ENCODE measurements around the gene ELF5. TPM values are rescaled to one million over a fixed set of nuclear protein-coding genes. Genes with fewer than 3 reads are reported as not detected.

ELF5 gene
- polyA plus RNA-seq, 1 experiment: not detected

DNA sequence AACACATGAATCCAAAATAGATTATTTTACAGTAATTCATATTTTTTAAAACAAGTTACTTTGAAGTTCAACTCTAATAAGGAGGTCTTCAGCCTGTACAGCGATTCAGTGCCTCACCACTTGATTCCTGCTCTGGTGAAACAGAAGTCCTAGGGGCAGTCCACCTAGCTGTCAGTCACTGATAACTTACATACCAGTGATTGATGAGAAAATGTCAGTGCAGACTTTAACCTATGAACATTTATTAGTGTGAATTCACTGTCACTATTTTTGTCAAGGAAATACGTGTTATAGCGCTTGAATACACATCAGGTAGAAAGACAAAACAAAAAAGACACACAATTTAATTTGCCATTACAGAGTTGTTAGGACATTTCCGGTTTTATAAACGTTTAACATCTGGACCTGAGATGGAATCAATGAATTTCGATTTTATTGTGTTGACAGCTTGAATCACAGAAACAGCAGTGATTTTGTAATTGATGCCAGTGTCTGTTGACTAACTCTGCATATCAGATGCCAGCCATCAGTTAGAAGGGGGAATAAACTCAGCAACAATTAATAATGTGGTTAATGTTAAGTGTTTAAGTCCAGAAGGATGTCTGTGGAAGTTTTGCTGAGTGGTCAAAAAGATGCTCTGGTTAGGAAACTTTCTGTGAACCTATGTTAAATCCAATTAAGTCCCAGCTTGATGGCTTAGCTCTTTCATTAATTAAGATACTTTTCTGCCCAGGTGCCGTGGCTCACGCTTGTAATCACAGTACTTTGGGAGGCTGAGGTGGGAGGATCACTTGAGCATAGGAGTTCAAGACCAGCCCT lies 34.5 kb downstream of the ELF5 start:
- ChIA-PET CTCF (interaction anchor here (0.7 to 1.3 kb wide), 4 partner anchors 11 to 33 kb away, joined by 3 to 5 read pairs (median 3); no protein-coding TSS in a partner anchor), POLR2A (no interaction called here)
- no peak for DNase-seq (ENCODE audit: low read depth)
- no peaks in the 10 kb centered on the region for H3K36me3 ChIP-seq (ENCODE audit: control insufficient read depth, insufficient read depth, low read length)
- H3K27me3 ChIP-seq (ENCODE audit: control insufficient read depth, insufficient read depth, low read length): 0 out of 2 replicates have a peak, but pooled peaks cover 2% of the 10 kb centered on the region
- no peak overlapping the region for H3K4me3 ChIP-seq (ENCODE audit: low read depth, low read length)
- TF ChIP-seq, protein P1, sequence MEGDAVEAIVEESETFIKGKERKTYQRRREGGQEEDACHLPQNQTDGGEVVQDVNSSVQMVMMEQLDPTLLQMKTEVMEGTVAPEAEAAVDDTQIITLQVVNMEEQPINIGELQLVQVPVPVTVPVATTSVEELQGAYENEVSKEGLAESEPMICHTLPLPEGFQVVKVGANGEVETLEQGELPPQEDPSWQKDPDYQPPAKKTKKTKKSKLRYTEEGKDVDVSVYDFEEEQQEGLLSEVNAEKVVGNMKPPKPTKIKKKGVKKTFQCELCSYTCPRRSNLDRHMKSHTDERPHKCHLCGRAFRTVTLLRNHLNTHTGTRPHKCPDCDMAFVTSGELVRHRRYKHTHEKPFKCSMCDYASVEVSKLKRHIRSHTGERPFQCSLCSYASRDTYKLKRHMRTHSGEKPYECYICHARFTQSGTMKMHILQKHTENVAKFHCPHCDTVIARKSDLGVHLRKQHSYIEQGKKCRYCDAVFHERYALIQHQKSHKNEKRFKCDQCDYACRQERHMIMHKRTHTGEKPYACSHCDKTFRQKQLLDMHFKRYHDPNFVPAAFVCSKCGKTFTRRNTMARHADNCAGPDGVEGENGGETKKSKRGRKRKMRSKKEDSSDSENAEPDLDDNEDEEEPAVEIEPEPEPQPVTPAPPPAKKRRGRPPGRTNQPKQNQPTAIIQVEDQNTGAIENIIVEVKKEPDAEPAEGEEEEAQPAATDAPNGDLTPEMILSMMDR (IDR thresholded peaks at IDR 0.05; ENCODE audit: insufficient read depth, low read depth, low read length): no peak

DNA sequence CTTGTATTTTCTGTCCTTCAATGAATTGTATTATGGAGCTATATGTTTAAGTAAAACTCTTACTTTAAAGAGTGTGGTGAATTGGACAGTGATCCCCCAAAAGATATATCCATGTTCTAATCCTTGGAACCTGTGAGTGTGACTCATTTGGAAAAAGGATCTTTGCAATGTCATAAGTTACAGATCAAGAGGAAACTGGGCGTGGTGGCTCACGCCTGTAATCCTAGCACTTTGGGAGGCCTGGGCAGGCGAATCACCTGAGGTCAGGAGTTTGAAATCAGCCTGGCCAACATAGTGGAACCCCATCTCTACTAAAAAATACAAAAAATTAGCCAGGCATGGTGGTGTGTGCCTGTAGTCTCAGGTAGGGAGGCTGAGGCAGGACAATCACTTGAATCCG lies 36.7 kb downstream of the ELF5 start:
- CTCF ChIA-PET: interaction anchor here (1.6 kb wide), 1 partner anchor 15 kb away, joined by 4 read pairs; no protein-coding TSS in a partner anchor
- Histone ChIP-seq H3K4me3 (ENCODE audit: low read depth, low read length) (no peak overlapping the region), H3K27me3 (ENCODE audit: control insufficient read depth, insufficient read depth, low read length) (0 out of 2 replicates have a peak, but pooled peaks cover 2% of the 10 kb centered on the region), H3K36me3 (ENCODE audit: control insufficient read depth, insufficient read depth, low read length) (peaks cover 1% of the 10 kb centered on the region; the same call in 1 of the 2 replicates)
- TF ChIP-seq, protein P1 (IDR thresholded peaks at IDR 0.05; ENCODE audit: insufficient read depth, low read depth, low read length): no peak
- no peak for DNase-seq (ENCODE audit: low read depth)
- POLR2A ChIA-PET: no interaction called here

DNA sequence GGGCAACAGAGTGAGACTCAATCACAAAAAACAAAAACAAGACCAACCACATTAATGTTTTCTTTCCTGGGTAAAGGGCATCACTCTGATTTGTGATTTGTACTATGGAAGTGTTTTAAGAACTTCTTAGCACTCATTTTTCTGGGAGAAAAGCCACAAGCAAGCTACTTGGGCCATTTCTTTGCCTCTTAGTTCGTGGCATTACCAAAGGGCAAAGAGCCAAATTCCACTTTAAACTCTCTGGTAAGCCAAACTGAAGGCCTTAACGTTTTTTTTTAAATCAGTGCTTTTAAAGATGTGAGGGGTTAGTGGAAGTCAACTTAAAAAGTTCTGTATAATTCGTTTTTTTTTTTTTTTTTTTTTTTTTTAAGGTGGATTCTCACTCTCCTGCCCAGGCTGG lies 37.9 kb downstream of the ELF5 start:
- TF ChIP-seq, protein P1 (IDR thresholded peaks at IDR 0.05; ENCODE audit: insufficient read depth, low read depth, low read length): no peak
- CTCF ChIA-PET: interaction anchor here (1.0 kb wide), 1 partner anchor 17 kb away, joined by 4 read pairs; no protein-coding TSS in a partner anchor
- Histone ChIP-seq H3K4me3 (ENCODE audit: low read depth, low read length) (no peak overlapping the region), H3K27me3 (ENCODE audit: control insufficient read depth, insufficient read depth, low read length) (0 out of 2 replicates have a peak, but pooled peaks cover 2% of the 10 kb centered on the region), H3K36me3 (ENCODE audit: control insufficient read depth, insufficient read depth, low read length) (peaks cover 5% of the 10 kb centered on the region)
- DNase-seq (ENCODE audit: low read depth): no peak
- POLR2A ChIA-PET: no interaction called here

DNA sequence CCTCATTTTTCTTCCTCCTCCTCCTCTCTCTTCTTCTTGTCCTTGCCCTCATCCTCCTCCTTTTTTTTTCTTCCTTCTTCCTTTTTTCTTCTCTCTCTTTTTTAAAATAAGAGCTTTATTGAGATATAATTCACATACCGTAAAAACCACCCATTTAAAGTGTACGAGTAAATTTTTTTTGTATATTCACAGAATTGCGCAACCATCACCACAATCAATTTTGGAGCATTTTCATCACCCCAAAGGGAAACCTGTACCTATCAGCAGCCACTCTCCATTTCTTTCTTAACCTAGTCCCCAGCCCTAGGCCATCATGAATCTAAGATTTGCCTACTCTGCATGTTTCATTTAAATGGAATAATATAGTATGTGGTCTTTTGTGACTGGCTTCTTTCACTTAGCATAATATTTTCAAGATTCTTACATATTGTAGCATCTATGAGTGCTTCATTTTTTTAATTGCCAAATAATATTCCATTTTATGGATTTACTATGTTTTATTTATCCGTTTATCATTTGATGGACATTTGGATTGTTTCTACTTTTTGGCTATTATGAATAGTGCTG lies 39.9 kb downstream of the ELF5 start:
- CTCF ChIA-PET: no interaction called here
- H3K27me3 ChIP-seq (ENCODE audit: control insufficient read depth, insufficient read depth, low read length): 0 out of 2 replicates have a peak, but pooled peaks cover under 1% of the 10 kb centered on the region
- TF ChIP-seq, protein P1 (IDR thresholded peaks at IDR 0.05; ENCODE audit: insufficient read depth, low read depth, low read length): no peak
- H3K36me3 ChIP-seq (ENCODE audit: control insufficient read depth, insufficient read depth, low read length): peaks cover 14% of the 10 kb centered on the region
- DNase-seq (ENCODE audit: low read depth): no peak
- H3K4me3 ChIP-seq (ENCODE audit: low read depth, low read length): no peak overlapping the region
- POLR2A ChIA-PET: no interaction called here

DNA sequence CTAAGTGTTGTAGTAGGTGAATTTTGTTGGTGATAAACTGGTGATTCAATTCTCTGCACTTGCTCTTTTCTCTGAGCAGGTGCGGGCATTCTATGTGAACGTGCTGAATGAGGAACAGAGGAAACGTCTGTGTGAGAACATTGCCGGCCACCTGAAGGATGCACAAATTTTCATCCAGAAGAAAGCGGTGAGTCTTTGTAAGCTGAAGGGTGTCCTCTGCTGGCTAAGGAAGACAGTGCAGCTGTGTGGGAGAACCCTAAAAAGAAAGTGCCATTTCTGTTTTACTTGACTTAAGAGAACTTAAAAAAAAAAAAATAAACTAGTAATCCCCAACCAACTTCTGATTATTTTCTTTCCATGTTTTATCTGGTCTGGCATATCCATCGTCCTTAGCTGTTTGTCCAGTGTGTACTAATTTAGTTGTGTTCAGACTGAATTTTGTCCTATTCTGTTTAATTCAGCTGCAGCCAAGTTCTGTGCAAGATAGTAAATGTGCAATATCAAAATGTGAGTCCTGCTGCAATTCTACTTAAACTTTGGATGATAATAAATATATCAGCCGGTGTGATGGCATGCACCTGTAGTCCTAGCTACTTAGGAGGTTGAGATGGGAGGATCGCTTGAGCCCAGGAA lies 45.3 kb downstream of the ELF5 start:
- TF ChIP-seq, protein P1 (IDR thresholded peaks at IDR 0.05; ENCODE audit: insufficient read depth, low read depth, low read length): peak; percentile 72
- Histone ChIP-seq H3K36me3 (ENCODE audit: control insufficient read depth, insufficient read depth, low read length) (peaks cover 20% of the 10 kb centered on the region), H3K4me3 (ENCODE audit: low read depth, low read length) (no peak overlapping the region), H3K27me3 (ENCODE audit: control insufficient read depth, insufficient read depth, low read length) (no peaks in the 10 kb centered on the region)
- no peak for DNase-seq (ENCODE audit: low read depth)
- POLR2A ChIA-PET: interaction anchor here (0.5 kb wide), 1 partner anchor 294 kb away, joined by 9 read pairs; no protein-coding TSS in a partner anchor
- CTCF ChIA-PET: interaction anchor here (0.6 to 3.9 kb wide), 19 partner anchors 9 to 1048 kb away, joined by 3 to 18 read pairs (median 4); partner anchors contain the start of gene ABTB2

Measured in BJ (cell line).